Activated CD8-positive, alpha-beta memory T cell treated with anti-CD3 and anti-CD28 coated beads for 48 hours (primary cell): ENCODE measurements around the gene SORCS2.

ENCODE experiments used
- DNase-seq, 3 experiments: peaks; one replicate each; pipeline ENCODE4 v3.0.0-alpha.2; 2020; ENCODE audit warnings: low read depth in 2 of 3, low spot score in 2 of 3

Gene SORCS2

DNA sequence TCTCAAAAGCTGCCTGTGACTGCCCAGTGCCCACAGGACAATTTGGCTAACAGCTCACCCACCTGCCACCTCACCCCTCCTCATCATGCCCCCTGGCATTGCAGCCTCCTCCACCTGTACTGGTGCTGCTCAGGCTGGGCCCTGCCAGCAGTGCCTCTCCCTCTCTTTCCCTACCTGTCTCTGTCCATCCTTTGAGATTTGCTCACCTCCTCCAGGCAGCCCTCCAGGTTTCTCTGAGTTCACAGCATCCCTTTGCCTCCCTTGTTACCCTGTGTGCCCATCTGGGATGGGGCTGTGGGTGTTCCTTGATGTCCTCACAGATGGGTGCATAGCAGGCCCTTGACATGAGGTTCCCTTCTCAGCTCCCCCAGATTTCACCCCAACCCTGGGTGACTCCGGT, 522.4 kb downstream of the SORCS2 start:
- DNase-seq: no peak

DNA sequence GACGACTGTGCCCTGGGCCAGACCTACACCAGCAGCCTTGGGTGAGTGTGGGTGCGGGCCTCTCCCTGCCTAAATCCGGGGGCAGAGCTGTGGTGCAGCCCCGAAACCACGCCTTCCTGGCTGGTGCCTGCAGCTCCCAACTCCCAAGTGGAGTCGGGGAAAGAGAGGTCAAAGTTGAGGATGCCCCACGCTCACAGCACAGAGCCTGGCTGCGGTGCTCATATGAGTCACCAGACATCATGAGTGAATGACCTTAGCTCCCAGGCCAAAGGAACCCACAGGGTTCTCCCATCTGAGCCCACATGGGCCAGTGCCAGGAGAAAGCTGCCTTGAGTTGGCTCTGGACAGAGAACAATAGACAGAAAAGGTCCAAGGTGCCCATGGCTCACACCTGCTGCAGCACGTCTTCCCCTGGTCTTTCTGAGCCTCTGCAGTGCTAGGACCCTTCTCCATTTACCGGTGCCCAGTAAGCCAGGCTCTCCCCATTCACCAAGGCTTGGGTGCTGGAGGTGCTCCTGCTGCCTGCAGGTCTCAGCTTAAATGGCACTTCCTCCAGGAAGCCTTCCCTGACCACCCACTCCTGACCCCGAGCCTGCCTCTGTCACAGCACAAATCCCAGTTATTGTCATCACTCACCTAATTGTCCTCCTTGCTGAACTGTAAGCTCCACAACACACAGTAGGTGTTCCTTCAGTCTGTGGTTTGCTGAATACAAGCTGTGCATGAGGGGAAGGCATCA, 523.1 kb downstream of the SORCS2 start:
- DNase-seq: no peak

DNA sequence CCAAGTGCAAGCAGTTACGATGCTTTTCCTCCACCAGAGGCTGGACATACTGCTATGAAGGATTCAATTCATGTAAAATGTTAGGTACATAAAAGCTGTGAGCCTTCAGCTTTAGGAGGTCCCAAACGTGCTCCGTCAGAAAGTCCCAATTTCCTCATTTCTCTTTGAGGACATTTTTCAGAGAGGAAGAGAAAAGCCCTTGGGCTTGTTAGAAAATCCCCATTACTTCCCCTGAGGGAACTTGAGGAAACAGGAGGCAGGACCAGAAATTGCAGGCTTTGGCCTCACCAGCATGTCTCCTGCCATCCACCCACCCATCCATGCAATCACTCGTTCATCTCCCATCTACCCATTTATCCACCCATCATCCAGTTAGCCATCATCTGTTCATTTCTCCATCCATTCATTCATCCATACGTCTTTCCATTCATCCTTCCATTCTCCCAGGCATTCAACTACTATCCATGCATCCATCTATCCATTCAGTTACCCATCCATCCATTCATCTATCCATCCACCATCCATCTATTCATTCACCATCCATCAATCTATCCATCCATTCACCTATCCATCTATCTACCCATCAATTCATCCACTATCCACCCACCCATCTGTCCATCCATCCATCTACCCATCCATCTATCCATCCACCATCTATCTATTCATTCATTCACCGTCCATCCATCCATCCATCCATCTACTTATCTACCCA, 523.8 kb downstream of the SORCS2 start:
- no peak for DNase-seq

DNA sequence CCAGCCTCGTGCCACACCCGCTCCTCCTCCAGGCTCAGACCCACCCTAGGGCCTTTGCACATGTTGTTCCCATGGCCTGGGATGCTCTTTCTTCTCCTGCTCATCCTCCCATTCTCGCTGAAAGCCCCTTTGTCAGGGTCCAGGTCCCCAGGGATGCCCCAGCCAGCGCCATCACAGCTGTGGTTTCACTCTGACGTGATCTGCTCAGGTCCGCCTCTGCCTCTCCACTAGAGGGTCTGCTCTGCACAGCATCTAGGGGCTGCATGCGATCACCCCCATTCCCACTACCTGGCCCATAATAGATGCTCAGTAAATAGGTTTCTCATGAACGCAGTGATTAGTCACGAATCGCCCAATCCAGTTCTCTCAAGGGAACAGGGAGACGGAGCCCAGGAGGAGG, 524.8 kb downstream of the SORCS2 start:
- no peak for DNase-seq

DNA sequence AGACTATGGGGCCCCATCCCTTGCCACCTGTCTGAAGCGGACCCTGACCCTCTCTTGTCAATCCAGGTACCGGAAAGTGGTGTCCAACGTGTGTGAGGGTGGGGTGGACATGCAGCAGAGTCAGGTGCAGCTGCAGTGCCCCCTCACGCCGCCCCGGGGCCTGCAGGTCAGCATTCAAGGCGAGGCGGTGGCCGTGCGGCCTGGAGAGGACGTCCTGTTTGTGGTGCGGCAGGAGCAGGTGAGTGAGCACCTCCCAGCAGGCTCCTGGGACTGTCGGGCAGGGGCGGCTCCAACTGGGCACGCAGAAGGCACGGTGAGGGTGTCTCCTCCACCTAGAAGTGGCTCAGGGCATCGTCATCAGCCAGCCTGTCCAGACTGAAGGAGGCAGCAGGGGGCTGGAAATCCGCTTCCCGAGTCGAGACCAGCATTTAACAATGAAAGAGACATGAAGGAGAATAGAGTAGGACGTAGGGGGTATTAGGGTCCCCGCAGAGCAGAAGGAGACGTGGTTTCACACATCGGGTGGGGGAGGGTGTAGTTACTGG, 525.7 kb downstream of the SORCS2 start:
- no peak for DNase-seq

DNA sequence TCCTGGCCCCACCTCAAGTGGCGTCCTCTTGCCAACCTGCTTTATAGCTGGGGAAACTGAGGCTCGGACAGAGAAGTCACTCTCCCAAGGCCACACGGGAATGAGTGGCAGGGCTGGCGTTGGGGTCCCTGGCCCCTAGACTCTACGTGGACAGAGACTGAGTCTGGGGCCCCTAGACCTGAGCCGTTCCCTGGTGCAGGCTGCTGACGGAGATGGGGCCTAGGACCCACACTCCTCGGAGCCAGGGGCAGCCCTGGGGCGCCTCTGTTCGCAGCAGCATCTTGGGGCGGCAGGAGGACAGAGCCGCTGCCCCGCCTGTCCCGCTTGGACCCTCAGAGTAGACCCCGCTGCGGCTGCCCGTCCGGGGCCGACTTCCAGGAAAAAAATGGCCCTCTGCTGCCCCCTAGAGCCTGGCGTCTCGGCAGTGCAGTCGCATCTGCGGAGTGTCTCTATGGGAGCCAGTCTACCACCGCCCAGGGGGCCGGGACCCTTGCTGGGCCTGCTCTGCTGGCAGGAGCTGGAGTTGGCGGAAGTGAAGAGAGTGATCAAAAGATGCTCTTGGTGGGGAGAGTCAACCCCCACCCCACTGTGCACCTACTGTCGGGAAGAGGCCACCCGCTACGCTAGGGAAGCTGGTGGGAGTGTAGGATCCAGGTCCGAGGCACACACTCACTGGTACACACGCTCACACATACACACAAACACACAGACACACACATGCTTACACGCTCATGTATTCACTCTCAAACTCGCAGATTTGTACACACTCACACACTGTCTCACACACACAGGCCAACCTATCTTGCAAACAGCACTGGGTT, 527.2 kb downstream of the SORCS2 start:
- DNase-seq: peak; percentile 13 to 53 (median 50)

DNA sequence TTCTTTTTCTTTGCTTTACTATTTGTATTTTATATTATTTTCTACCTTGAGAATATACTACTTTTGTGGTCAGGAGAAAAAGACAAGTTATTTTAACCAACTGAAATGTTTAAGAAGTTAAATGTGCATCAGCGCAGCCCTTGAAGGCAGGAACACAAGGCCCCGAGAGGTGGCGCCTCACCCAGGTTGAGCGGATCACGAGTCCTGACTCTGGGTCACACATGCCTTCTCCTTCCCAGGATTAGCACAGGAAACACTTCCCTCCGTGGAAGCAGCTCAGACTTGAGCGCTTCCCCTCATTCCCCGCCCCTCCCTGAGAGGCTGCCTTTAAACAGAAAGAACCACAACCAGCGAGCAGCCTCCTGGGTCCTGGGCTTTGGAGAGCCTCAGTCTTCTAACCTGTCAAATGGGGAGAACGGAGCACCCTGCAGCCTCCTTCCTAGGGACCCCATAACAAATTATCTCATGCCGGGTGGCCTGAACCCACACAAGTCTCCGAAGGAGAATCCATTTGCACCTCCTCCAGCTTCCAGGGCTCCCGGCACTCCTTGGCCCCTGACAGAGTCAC, 529.7 kb downstream of the SORCS2 start:
- DNase-seq: no peak

DNA sequence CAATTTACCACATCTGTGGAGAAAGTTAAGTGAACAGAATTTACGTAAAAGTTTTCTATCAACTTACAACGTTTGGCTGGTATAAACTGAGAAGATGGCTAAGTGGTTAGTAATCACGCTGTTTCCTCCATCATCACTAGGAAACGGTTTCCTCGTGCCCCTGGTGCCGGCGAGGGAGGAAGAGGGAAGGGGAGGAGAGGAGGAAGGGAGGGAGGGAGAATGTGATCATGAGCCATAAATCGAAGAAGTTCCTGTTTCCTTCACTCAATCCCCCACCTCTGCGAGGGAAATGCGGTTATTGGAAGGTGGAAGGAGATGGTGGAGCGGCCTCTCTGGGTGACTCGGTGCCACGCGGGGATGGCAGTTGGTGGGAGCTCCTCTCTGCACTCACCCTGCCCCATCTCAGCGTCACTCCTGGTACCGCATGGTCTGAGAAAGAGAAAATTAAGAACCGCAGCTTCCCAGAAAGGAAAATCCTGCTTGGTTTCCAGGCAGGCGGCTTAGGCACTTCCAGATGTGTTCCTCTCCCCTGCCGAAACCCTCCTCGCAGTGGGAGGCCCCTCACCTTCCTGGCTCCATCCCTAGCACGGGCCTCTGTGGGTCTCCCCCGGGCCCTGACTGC, 530.5 kb downstream of the SORCS2 start:
- no peak for DNase-seq

DNA sequence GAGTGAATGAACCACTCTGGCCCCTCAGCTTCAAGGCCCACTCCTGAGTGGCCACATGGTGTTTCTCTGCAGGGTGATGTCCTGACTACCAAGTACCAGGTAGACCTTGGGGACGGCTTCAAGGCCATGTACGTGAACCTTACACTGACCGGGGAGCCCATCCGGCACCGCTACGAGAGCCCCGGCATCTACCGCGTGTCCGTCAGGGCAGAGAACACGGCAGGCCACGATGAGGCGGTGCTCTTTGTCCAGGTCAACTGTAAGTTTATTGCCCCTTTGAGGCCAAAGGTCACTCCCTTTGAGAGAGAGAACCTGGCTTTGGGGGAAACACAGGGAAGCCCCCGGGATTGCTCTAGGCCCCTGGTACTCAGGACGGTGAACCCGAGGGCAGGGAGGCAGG, 531.3 kb downstream of the SORCS2 start:
- no peak for DNase-seq

DNA sequence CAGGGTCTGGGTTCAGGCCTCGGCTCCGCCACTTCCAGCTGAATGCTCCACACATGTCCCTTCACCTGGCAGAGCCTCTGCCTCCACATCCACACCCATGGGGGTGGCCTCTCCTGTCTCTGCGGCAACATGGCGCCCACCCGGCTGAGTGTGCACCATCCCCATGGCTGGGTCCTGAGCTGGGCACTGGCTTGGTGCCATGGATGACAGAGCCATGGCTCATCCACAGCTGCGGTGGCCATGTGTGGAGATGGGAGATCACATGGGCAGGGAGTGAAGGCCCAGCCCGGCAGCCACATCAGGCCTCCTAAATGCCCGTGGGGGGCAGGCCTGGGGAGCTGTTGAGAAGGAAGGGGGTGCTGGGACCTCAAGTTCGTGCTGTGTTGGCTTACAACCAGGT, 533.6 kb downstream of the SORCS2 start:
- no peak for DNase-seq

DNA sequence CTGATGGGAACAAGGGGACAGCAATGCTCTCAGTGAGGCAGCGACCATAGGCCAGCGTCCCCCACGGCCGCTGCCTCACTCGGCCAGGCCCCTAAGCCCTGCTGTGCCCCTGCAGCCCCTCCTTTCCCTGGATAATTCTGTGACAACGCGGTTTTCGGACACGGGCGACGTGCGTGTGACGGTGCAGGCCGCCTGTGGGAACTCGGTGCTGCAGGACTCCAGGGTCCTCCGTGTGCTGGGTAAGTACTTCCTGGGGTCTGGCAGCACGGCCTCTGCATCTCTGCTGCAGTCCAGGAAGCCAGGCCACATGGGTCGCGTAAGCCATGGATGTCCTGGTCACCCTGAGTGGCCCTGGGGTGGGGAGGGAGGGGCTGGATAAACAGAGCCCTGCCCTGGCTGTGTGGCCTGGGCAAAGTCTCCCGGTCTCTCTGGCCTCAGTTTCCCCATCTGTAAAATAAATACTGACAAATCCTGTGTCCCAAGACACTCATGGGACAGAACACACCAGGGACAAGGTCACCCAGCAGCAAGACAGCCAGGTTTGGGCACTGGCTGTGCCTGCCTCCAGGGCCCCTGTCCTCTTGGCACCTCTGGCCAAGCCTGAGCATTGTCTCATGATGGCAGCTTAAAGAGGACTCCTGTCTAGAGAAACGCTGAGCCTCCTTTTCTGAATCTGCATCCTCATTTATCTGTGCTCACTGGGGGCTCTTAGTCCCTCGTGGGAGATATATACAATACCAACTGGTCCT, 534.5 kb downstream of the SORCS2 start:
- DNase-seq: no peak

DNA sequence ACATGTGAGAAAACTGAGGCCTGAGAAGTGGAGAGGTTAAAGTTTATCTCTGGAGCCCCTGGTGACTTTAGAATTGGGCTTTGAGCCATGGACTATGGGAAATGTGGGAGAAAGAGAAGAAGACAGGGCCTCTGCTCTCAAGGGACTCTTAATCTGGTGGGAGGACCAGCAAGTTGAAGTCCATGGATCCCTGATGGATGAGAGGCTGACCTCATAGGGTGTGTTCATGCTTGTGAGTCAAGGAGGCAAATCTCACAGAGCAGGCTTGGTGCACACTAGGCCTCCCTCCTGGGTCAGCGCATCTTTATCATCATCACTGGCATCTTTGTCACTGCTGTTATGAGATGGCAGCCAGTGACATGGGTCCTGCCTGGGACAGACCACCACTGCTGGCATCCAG, 535.4 kb downstream of the SORCS2 start:
- no peak for DNase-seq

DNA sequence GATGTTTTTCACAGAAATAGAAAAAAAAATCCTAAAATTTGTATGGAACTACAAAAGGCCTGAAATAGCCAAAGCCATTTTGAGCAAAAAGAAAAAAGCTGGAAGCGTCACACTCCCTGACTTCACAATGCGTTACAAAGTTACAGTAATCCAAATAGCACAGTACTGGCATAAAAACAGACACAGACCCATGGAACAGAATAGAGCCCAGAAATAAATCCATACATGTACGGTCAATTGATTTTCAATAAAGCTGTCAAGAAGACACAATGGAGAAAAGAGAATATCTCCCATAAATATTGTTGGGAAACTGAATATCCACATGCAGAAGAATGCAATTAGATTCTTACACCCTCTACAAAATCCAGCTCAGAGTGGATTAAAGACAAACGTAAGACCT, 539.1 kb downstream of the SORCS2 start:
- DNase-seq: no peak

DNA sequence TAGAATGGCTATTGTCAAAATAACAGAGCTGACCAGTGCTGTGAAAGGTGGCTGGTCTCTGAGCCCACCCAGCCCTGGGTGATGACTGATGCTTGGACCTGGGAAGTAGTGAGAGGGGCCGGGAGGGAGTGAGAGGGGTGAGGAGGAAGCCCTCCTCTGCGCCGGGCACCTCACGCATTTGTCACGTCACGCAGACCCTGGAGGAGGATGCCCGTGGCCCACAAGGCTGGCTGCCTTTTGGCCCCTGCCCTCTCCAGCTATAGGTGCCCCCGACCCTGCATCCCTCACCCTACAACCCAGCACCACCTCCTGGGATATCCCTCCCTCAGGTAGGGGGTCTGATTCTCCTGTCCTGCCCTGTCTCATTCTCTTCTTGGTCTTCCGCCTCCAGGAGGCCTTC, 539.9 kb downstream of the SORCS2 start:
- no peak for DNase-seq

DNA sequence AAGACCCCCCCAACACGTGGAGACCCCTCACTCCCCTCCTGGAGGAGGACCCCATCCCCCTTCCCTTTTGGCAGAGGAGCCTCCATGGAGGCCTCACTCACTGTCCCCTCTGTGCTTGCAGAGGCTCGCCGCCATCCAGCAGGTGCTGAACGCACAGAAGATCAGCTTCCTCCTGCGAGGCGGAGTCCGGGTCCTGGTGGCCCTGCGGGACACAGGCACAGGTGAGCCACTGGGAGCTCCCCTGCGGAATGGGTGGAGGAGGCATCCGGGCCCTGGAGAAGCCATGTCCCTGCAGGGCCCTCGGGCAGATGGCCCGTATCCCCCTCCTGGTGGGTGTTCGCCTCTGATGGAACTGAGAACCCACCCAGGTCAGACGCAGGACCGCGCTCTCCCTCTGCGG, 540.9 kb downstream of the SORCS2 start:
- no peak for DNase-seq

DNA sequence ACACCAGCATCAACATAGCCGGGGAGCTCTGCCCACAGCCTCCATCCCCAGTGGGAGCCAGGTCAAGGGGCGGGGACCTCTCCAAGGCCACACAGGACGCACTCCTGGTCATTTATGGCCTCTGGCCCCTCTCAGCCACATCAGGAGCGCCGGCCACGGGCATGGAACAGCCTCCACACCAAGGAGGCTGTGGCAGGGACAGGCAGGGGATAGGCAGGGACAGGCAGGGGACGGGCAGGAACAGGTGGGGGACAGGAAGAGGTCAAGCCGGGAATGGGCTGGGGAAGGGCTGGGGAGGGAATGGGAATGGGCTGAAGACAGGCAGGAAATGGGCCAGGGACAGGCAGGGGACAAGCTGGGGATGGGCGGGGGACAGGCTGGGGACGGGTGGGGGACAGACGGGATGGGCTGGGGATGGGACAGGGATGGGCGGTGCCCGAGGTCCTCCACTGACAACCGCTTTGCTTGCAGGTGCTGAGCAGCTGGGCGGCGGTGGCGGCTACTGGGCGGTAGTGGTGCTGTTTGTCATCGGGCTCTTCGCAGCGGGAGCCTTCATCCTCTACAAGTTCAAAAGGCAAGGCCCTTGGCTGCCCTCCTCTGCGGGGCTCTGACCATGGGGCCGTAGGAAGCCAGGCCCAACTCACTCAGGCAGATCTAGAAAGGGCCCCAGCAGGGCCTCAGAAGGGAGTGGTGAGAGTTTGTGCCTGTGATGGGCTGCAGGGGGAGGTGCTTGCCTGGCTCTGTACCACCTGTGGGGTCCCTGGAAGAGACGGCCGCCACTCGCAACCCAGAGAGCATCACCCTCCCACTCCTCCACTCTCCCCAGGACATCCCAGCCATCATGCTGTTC, 541.7 kb downstream of the SORCS2 start:
- no peak for DNase-seq

DNA sequence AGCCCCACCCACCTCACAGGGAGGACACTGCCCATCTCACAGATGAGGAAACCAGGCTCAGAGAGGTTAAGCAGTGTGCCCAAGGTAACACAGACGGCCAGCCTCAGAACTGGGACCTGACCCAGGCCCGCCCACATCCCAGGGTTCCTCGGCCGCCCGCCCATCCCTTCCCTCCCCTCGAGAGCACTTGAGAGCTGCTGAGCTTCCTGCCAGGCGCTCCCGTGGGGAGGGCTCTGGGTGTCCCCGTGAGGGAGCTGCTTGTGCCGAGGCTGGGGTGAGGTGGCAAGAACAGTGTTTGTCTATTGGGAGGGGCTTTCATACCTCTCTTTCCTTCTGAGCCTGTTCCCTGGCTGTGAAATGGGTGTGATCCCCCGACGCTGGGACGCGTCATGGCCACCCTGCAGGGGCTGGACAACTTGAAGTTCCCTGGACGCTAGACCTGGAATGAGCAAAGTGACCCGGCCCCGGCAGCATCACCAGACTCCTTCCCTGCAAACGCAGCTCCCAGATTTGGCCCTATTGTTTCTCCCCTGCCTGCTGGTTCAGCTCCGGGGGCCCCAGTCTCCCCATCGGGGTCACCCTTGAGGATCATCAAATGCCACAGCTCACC, 542.4 kb downstream of the SORCS2 start:
- DNase-seq: no peak

DNA sequence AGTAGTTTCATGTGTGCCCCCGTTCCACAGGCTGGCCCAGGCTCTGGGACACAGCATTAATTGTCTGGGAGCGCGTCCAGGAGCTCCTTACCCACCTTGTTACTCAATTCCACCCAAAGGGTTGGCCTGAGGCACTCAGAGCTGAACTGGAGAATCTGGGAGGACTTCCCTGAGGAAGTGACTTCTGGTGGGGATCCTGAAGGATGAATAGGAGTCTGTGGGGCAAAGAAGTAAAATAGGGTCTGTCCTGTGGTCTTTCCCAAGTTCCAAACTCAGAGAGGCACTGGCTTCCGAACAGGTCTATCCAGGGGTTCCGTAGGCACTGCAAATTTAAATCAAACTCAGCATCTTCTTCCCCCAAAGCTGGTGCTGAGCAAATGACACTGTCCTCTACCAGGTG, 543.1 kb downstream of the SORCS2 start:
- DNase-seq: no peak

DNA sequence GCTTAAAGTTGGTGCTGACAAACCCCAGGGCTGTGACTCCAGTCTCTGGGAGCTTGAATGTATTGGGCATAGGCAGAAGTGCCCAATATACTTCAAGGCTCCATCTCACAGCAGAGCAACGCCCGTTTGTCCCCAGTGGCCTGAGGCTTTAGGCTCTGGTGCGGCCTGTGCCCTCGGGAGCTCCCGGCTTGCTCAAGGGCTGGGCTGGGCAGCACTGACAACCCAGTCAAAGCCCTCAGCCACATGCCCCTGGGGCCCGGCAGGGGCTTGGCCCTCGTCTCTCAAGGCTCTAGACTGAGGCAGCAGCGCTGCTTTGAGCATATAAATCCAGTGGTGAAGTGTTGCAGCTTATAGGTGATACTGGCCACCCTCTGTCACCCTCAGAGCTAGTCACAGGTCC, 543.6 kb downstream of the SORCS2 start:
- DNase-seq: no peak
